ENCODE measurements around the gene LY6G6C. TPM values are rescaled to one million over a fixed set of nuclear protein-coding genes. Genes with fewer than 3 reads are reported as not detected.
A peak's percentile ranks its signal among the peaks of the same experiment; 100 is the strongest.

The LY6G6C gene
- total and polyA plus RNA-seq, 2 of the 13 experiments (the other 11 are each of a cell fraction or from before 2014, with no cell fraction given): 0.15 TPM; not detected in 1

DNA sequence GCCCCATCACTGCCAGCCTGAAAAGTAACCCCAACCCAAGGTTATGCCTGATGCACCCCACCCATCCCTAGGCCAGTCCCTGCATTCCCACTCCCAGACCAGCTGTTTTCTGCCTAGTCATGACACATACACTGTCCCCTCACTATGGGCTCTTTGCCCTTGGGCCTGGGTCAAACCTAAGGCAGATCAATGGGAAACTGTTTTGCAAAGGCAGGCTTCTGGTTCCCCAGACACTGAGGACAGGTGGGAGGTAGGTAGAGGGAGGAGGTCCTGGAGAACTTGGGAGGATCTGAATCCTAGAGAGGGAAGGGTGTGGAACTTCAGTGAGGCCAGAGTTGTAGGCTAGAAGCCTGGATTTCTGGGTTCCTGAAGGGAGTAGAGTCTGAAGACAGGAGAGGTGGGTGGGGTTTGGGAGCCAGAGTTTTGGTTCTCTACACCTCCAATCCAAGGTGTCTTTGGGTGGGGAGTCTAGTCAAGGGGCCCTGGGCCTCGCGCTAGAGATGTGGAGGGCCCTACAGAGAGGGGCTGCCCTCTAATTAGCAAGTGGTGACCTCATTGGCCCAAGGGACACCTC lies 12.8 kb upstream of the LY6G6C start (continued):
- TF ChIP-seq, protein P1, sequence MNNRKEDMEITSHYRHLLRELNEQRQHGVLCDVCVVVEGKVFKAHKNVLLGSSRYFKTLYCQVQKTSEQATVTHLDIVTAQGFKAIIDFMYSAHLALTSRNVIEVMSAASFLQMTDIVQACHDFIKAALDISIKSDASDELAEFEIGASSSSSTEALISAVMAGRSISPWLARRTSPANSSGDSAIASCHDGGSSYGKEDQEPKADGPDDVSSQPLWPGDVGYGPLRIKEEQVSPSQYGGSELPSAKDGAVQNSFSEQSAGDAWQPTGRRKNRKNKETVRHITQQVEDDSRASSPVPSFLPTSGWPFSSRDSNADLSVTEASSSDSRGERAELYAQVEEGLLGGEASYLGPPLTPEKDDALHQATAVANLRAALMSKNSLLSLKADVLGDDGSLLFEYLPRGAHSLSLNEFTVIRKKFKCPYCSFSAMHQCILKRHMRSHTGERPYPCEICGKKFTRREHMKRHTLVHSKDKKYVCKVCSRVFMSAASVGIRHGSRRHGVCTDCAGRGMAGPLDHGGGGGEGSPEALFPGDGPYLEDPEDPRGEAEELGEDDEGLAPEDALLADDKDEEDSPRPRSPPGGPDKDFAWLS (CRISPR knock-in tag; IDR thresholded peaks at IDR 0.05; ENCODE audit: borderline replicate concordance): no peak
- TF ChIP-seq TP53 (CRISPR knock-in tag; conservative IDR thresholded peaks at IDR 0.05) (no peak), ZFP36L2 (CRISPR knock-in tag; IDR thresholded peaks at IDR 0.05) (no peak), ATM (IDR thresholded peaks at IDR 0.05; ENCODE audit: borderline replicate concordance) (no peak), RFXANK (CRISPR knock-in tag; IDR thresholded peaks at IDR 0.05) (no peak), SATB2 (CRISPR knock-in tag; IDR thresholded peaks at IDR 0.05) (no peak), NONO (IDR thresholded peaks at IDR 0.05) (no peak), NONO (CRISPR knock-in tag; conservative IDR thresholded peaks at IDR 0.05) (0 out of 2 replicates have a peak, but pooled peaks have one; percentile 65), MEIS1 (CRISPR knock-in tag; IDR thresholded peaks at IDR 0.05; ENCODE audit: borderline replicate concordance) (peak; percentile 54), ZNF572 (CRISPR knock-in tag; IDR thresholded peaks at IDR 0.05) (0 out of 2 replicates have a peak, but pooled peaks have one; percentile 66), EZH2 (conservative IDR thresholded peaks at IDR 0.05; ENCODE audit: low read depth, low read length) (no peak)
- TF ChIP-seq, protein P2, sequence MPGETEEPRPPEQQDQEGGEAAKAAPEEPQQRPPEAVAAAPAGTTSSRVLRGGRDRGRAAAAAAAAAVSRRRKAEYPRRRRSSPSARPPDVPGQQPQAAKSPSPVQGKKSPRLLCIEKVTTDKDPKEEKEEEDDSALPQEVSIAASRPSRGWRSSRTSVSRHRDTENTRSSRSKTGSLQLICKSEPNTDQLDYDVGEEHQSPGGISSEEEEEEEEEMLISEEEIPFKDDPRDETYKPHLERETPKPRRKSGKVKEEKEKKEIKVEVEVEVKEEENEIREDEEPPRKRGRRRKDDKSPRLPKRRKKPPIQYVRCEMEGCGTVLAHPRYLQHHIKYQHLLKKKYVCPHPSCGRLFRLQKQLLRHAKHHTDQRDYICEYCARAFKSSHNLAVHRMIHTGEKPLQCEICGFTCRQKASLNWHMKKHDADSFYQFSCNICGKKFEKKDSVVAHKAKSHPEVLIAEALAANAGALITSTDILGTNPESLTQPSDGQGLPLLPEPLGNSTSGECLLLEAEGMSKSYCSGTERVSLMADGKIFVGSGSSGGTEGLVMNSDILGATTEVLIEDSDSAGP (CRISPR knock-in tag; IDR thresholded peaks at IDR 0.05; ENCODE audit: borderline replicate concordance): 0 out of 2 replicates have a peak, but pooled peaks have one; percentile 27
- TF ChIP-seq, protein P3, sequence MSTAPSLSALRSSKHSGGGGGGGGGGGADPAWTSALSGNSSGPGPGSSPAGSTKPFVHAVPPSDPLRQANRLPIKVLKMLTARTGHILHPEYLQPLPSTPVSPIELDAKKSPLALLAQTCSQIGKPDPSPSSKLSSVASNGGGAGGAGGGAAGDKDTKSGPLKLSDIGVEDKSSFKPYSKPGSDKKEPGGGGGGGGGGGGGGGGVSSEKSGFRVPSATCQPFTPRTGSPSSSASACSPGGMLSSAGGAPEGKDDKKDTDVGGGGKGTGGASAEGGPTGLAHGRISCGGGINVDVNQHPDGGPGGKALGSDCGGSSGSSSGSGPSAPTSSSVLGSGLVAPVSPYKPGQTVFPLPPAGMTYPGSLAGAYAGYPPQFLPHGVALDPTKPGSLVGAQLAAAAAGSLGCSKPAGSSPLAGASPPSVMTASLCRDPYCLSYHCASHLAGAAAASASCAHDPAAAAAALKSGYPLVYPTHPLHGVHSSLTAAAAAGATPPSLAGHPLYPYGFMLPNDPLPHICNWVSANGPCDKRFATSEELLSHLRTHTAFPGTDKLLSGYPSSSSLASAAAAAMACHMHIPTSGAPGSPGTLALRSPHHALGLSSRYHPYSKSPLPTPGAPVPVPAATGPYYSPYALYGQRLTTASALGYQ (CRISPR knock-in tag; IDR thresholded peaks at IDR 0.05): no peak
- TF ChIP-seq, protein P4, sequence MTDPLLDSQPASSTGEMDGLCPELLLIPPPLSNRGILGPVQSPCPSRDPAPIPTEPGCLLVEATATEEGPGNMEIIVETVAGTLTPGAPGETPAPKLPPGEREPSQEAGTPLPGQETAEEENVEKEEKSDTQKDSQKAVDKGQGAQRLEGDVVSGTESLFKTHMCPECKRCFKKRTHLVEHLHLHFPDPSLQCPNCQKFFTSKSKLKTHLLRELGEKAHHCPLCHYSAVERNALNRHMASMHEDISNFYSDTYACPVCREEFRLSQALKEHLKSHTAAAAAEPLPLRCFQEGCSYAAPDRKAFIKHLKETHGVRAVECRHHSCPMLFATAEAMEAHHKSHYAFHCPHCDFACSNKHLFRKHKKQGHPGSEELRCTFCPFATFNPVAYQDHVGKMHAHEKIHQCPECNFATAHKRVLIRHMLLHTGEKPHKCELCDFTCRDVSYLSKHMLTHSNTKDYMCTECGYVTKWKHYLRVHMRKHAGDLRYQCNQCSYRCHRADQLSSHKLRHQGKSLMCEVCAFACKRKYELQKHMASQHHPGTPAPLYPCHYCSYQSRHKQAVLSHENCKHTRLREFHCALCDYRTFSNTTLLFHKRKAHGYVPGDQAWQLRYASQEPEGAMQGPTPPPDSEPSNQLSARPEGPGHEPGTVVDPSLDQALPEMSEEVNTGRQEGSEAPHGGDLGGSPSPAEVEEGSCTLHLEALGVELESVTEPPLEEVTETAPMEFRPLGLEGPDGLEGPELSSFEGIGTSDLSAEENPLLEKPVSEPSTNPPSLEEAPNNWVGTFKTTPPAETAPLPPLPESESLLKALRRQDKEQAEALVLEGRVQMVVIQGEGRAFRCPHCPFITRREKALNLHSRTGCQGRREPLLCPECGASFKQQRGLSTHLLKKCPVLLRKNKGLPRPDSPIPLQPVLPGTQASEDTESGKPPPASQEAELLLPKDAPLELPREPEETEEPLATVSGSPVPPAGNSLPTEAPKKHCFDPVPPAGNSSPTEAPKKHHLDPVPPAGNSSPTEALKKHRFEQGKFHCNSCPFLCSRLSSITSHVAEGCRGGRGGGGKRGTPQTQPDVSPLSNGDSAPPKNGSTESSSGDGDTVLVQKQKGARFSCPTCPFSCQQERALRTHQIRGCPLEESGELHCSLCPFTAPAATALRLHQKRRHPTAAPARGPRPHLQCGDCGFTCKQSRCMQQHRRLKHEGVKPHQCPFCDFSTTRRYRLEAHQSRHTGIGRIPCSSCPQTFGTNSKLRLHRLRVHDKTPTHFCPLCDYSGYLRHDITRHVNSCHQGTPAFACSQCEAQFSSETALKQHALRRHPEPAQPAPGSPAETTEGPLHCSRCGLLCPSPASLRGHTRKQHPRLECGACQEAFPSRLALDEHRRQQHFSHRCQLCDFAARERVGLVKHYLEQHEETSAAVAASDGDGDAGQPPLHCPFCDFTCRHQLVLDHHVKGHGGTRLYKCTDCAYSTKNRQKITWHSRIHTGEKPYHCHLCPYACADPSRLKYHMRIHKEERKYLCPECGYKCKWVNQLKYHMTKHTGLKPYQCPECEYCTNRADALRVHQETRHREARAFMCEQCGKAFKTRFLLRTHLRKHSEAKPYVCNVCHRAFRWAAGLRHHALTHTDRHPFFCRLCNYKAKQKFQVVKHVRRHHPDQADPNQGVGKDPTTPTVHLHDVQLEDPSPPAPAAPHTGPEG (CRISPR knock-in tag; IDR thresholded peaks at IDR 0.05): no peak

Measured in HepG2 (cell line).